H1 (cell line): ENCODE results near the gene FKBP6. TPM values are rescaled to one million over a fixed set of nuclear protein-coding genes. Genes with fewer than 3 reads are reported as not detected.

Experiments used
- CTCF ChIA-PET: fragments of 300-600 bp; sonication (Branson Sonifier 250); formaldehyde crosslinking; loops from one replicate; lab custom pipeline; 2021; ENCODE audit not compliant: partially characterized antibody; lab: Charles Lee
- POLR2A ChIA-PET: fragments of 300-600 bp; sonication (Branson Sonifier 250); formaldehyde crosslinking; loops from one replicate; lab custom pipeline; 2021; ENCODE audit warnings: inconsistent platforms; ENCODE audit not compliant: partially characterized antibody; lab: Charles Lee
- DNase-seq, 2 experiments: peaks; one replicate each; pipeline versions ENCODE4 v3.0.0 to v3.0.0-alpha.2; 2010 to 2022; ENCODE audit warnings: low spot score in 2 of 2, low read depth in 1 of 2, mixed read lengths in 1 of 2
- FAIRE-seq: peaks from 2 replicates; lab custom pipeline; 2011; peaks lifted over from hg19 to GRCh38; lab: Jason Lieb, UNC
- H2AFZ ChIP-seq: 2 replicates; pipeline ENCODE4 v1.8.1; 2012; ENCODE audit warnings: low read length, inconsistent platforms
- H2AK5ac ChIP-seq: 2 replicates; pipeline ENCODE4 v1.6.1; 2013; ENCODE audit warnings: low read depth, low read length
- H2BK120ac ChIP-seq: replicated peaks from 2 replicates; pipeline ENCODE3; 2013; ENCODE audit warnings: low read depth, low read length, inconsistent platforms
- H2BK12ac ChIP-seq: 2 replicates; pipeline ENCODE4 v1.6.1; 2013; ENCODE audit warnings: low read depth, low read length
- H2BK15ac ChIP-seq: 2 replicates; pipeline ENCODE4 v1.6.1; 2013; ENCODE audit warnings: low read length
- H2BK20ac ChIP-seq: 2 replicates; pipeline ENCODE4 v1.6.1; 2013; ENCODE audit warnings: low read length
- H2BK5ac ChIP-seq: 2 replicates; pipeline ENCODE4 v1.6.1; 2013; ENCODE audit warnings: low read depth, low read length
- H3K14ac ChIP-seq: 2 replicates; pipeline ENCODE4 v1.6.1; 2013; ENCODE audit warnings: inconsistent platforms; ENCODE audit not compliant: insufficient read length
- H3K18ac ChIP-seq: 2 replicates; pipeline ENCODE4 v1.6.1; 2013; ENCODE audit warnings: low read length; ENCODE audit errors: extremely low read depth
- H3K23ac ChIP-seq: 2 replicates; pipeline ENCODE4 v1.6.1; 2013; ENCODE audit warnings: inconsistent platforms; ENCODE audit not compliant: insufficient read length
- H3K23me2 ChIP-seq: 2 replicates; pipeline ENCODE4 v1.6.1; 2013; ENCODE audit warnings: low read depth, low read length
- H3K27ac ChIP-seq: 2 replicates; pipeline ENCODE4 v1.6.1; 2011; ENCODE audit warnings: low read depth, low read length, inconsistent platforms
- H3K27me3 ChIP-seq, 4 experiments: replicated peaks in 1 of 4; 1 replicate in 1 of 4; 2 replicates in 3 of 4; pipeline versions ENCODE4 v1.6.1 to v1.8.1; 2011 to 2013; ENCODE audit warnings: low read length in 3 of 4, mild to moderate bottlenecking in 3 of 4, inconsistent platforms in 2 of 4, mixed read lengths in 2 of 4, moderate library complexity in 1 of 4; ENCODE audit not compliant: control insufficient read depth in 3 of 4, insufficient read depth in 3 of 4; ENCODE audit errors: extremely low read depth in 1 of 4
- H3K36me3 ChIP-seq, 4 experiments: 2 replicates each; pipeline versions ENCODE4 v1.6.1 to v1.8.1; 2011 to 2013; ENCODE audit warnings: mild to moderate bottlenecking in 4 of 4, low read length in 3 of 4, moderate library complexity in 2 of 4, control low read depth in 1 of 4, inconsistent platforms in 1 of 4; ENCODE audit not compliant: insufficient read depth in 4 of 4, control insufficient read depth in 2 of 4
- H3K4ac ChIP-seq: replicated peaks from 2 replicates; pipeline ENCODE3; 2013; ENCODE audit warnings: low read length, low read depth, mixed read lengths, inconsistent platforms; ENCODE audit not compliant: insufficient read length
- H3K4me1 ChIP-seq, 4 experiments: replicated peaks in 1 of 4; 1 replicate in 1 of 4; 2 replicates in 3 of 4; pipeline versions ENCODE4 v1.6.1 to v1.8.1; 2011 to 2013; ENCODE audit warnings: low read length in 3 of 4, inconsistent platforms in 2 of 4, mixed read lengths in 1 of 4; ENCODE audit not compliant: insufficient read depth in 4 of 4, control insufficient read depth in 3 of 4
- H3K4me2 ChIP-seq, 2 experiments: 2 replicates each; pipeline versions ENCODE4 v1.6.1 to v1.8.1; 2011 to 2013; ENCODE audit warnings: low read depth in 2 of 2, low read length in 2 of 2, control low read depth in 1 of 2, inconsistent platforms in 1 of 2, mild to moderate bottlenecking in 1 of 2; ENCODE audit not compliant: insufficient read depth in 1 of 2
- H3K4me3 ChIP-seq, 4 experiments: fragments of 200-600, 300-600 bp in 1 of 4; sonication (generic), shearing (Covaris generic), sonication (Bioruptor Twin) in 1 of 4; 2 replicates each; pipeline versions ENCODE4 v1.5.1 to v1.8.1; 2011 to 2016; ENCODE audit warnings: low read length in 4 of 4, low read depth in 3 of 4, control low read depth in 2 of 4, inconsistent platforms in 2 of 4, mild to moderate bottlenecking in 2 of 4, mixed read lengths in 1 of 4, moderate library complexity in 1 of 4; ENCODE audit not compliant: insufficient read depth in 2 of 4; ENCODE audit errors: extremely low read depth in 1 of 4
- H3K56ac ChIP-seq: replicated peaks from 2 replicates; pipeline ENCODE3; 2013; ENCODE audit warnings: low read depth, mild to moderate bottlenecking, mixed read lengths, low read length, inconsistent platforms; ENCODE audit not compliant: insufficient read length
- H3K79me1 ChIP-seq: 2 replicates; pipeline ENCODE4 v1.6.1; 2013; ENCODE audit warnings: low read depth, low read length, control low read depth
- H3K79me2 ChIP-seq, 2 experiments: 2 replicates each; pipeline versions ENCODE4 v1.6.1 to v1.8.1; 2012 to 2013; ENCODE audit warnings: low read length in 2 of 2, mild to moderate bottlenecking in 2 of 2, inconsistent platforms in 1 of 2; ENCODE audit not compliant: insufficient read depth in 2 of 2, control insufficient read depth in 1 of 2
- H3K9ac ChIP-seq, 4 experiments: replicated peaks in 1 of 4; 1 replicate in 1 of 4; 2 replicates in 3 of 4; pipeline versions ENCODE4 v1.6.1 to v1.8.1; 2011 to 2013; ENCODE audit warnings: low read depth in 3 of 4, low read length in 3 of 4, control low read depth in 2 of 4, mild to moderate bottlenecking in 2 of 4, moderate library complexity in 2 of 4, inconsistent platforms in 1 of 4; ENCODE audit errors: extremely low read depth in 1 of 4
- H3K9me3 ChIP-seq, 2 experiments: 2 replicates each; pipeline versions ENCODE4 v1.6.1 to v1.8.1; 2012 to 2013; ENCODE audit warnings: mild to moderate bottlenecking in 2 of 2, moderate library complexity in 2 of 2, control low read depth in 1 of 2, inconsistent platforms in 1 of 2, low read depth in 1 of 2, low read length in 1 of 2, mixed read lengths in 1 of 2; ENCODE audit not compliant: insufficient read depth in 2 of 2
- H4K20me1 ChIP-seq, 2 experiments: replicated peaks in 1 of 2; 2 replicates each; pipeline versions ENCODE3 to v1.8.1; 2011 to 2013; ENCODE audit warnings: inconsistent platforms in 2 of 2, low read length in 2 of 2, mild to moderate bottlenecking in 1 of 2; ENCODE audit not compliant: insufficient read depth in 2 of 2, control insufficient read depth in 1 of 2
- H4K5ac ChIP-seq: 2 replicates; pipeline ENCODE4 v1.6.1; 2013; ENCODE audit warnings: low read length, low read depth, mixed read lengths, inconsistent platforms; ENCODE audit not compliant: insufficient read length
- H4K8ac ChIP-seq: 2 replicates; pipeline ENCODE4 v1.8.0; 2013; ENCODE audit warnings: mild to moderate bottlenecking, moderate library complexity, low read length, inconsistent platforms; ENCODE audit not compliant: insufficient read depth; ENCODE audit errors: extremely low read depth
- H4K91ac ChIP-seq: replicated peaks from 2 replicates; pipeline ENCODE3; 2013; ENCODE audit warnings: low read length, mixed read lengths, inconsistent platforms; ENCODE audit not compliant: insufficient read length
- HDAC2 ChIP-seq, 2 experiments: fragments of 300-600 bp in 1 of 2; sonication (generic) in 1 of 2; IDR thresholded peaks; 2 replicates each; pipeline ENCODE4 v1.6.1; 2011 to 2012; ENCODE audit warnings: low read depth in 2 of 2, low read length in 2 of 2, mild to moderate bottlenecking in 2 of 2, moderate library complexity in 2 of 2, borderline replicate concordance in 1 of 2, inconsistent platforms in 1 of 2
- KDM1A ChIP-seq: fragments of 200-600, 300-600 bp; sonication (generic); IDR thresholded peaks from 2 replicates; pipeline ENCODE4 v1.7.1; 2016; ENCODE audit warnings: mild to moderate bottlenecking, low read length, borderline replicate concordance
- KDM4A ChIP-seq: IDR thresholded peaks from one replicate; pipeline ENCODE4 v1.7.1; 2012; ENCODE audit warnings: low read depth, mild to moderate bottlenecking, moderate library complexity, low read length, inconsistent platforms; ENCODE audit not compliant: severe bottlenecking
- MAFK ChIP-seq: IDR thresholded peaks from 2 replicates; pipeline ENCODE4 v1.6.1; 2012; ENCODE audit warnings: low read depth, mild to moderate bottlenecking, improper control_type of control experiment, low read length
- WGBS, 2 experiments: shearing (Covaris generic) in 1 of 2; methylation state at CpG; one replicate each; pipeline versions ENCODE4 v1.1.6 to v1.1.7; 2013 to 2015; ENCODE audit warnings: low lambda C conversion rate in 2 of 2, mixed read lengths in 2 of 2, inconsistent platforms in 1 of 2, low coverage in 1 of 2, missing lambda C conversion rate in 1 of 2; ENCODE audit not compliant: insufficient replicate concordance in 2 of 2, insufficient coverage in 1 of 2, insufficient read length in 1 of 2; ENCODE audit errors: extremely low coverage in 1 of 2, missing lambda C conversion rate in 1 of 2; 5-methylcytosine and 5-hydroxymethylcytosine counted together
- polyA plus RNA-seq, 7 experiments: library from polyadenylated mRNA; depleted of rRNA in 3 of 7; stranded (reverse) in 5 of 7; unstranded in 2 of 7; fragments of >200 nt in 5 of 7; fragments of 200-250 nt in 2 of 7; gene quantifications; 1 replicate in 5 of 7; 2 replicates in 1 of 7; 4 replicates in 1 of 7; pipeline versions ENCODE4 v1.2.1 to v1.2.3, GENCODE V29; 2011 to 2013; ENCODE audit warnings: missing spikeins in 2 of 7, mixed read lengths in 2 of 7
- total RNA-seq: library from RNA; stranded (reverse); fragmentation: NEBNext Ultra II Directional; extraction: Animal tissue kit (Norgen Biotek cat#: 25700); gene quantifications from 2 replicates; pipeline ENCODE4 v1.2.1, GENCODE V29; 2021

Gene FKBP6
- total and polyA plus RNA-seq, 2 of the 8 experiments (the other 6 are each of a cell fraction or from before 2014, with no cell fraction given) = 0.14 to 0.19 TPM

- Histone ChIP-seq H3K4me1 (no peaks in the 10 kb centered on the region; a peak in 2 of 7 replicates), H4K20me1 (peaks cover 0 to 2% of the 10 kb centered on the region in 2 experiments), H3K79me1 (peaks cover 2% of the 10 kb centered on the region; the same call in 1 of the 2 replicates), H2AK5ac (no peak overlapping the region), H3K56ac (no peak overlapping the region), H3K27me3 (no peaks in the 10 kb centered on the region; a peak in 1 of 7 replicates), H4K5ac (peak overlapping the region; percentile 62), H3K23me2 (peaks cover 7% of the 10 kb centered on the region; the same call in 1 of the 2 replicates), H2AFZ (no peak overlapping the region), H2BK15ac (no peak overlapping the region), H3K9me3 (no peaks in the 10 kb centered on the region), H2BK5ac (0 out of 2 replicates have a peak overlapping the region, but pooled peaks have one; percentile 75), H2BK20ac (no peak overlapping the region), H3K79me2 (peaks cover 3 to 21% of the 10 kb centered on the region in 2 experiments; a peak in 3 of 4 replicates), H3K23ac (no peak overlapping the region), H3K4ac (no peak overlapping the region), H3K9ac (peak overlapping the region in 3 of 4 experiments; percentile 59 to 63 (median 60); a peak in 5 of 7 replicates), H4K91ac (no peak overlapping the region), H3K27ac (no peak overlapping the region), H3K36me3 (peaks cover 4 to 30% (median 18%) of the 10 kb centered on the region in 4 experiments; a peak in 7 of 8 replicates), H2BK12ac (no peak overlapping the region), H2BK120ac (no peak overlapping the region), H3K18ac (no peak overlapping the region; the same call in none of the 2 replicates), H4K8ac (peak overlapping the region; percentile 57; the same call in 1 of the 2 replicates), H3K4me2 (peak overlapping the region; percentile 69 to 71), H3K4me3 (peak overlapping the region; percentile 59 to 81 (median 72)), H3K14ac (no peak overlapping the region)
- DNase-seq (no peak), FAIRE-seq (no peak)
- ChIA-PET POLR2A (interaction anchor here (0.9 to 1.6 kb wide), 4 partner anchors 22 to 173 kb away, joined by 3 to 4 read pairs (median 3); no protein-coding TSS in a partner anchor), CTCF (interaction anchor here (1.0 to 1.9 kb wide), 3 partner anchors 32 to 144 kb away, joined by 3 to 4 read pairs (median 3); no protein-coding TSS in a partner anchor)
- TF ChIP-seq MAFK (no peak), KDM1A (peak; percentile 25; the same call in 1 of the 2 replicates), HDAC2 (IDR thresholded peaks at IDR 0.05; ENCODE audit: borderline replicate concordance in 1 of 2, low read depth in 2 of 2, low read length in 2 of 2) (0 out of 4 replicates have a peak, but pooled peaks of 1 of the 2 experiments have one; percentile 21), KDM4A (peak; percentile 42)
- 14% methylated on average over 32 of the region's 43 CpGs; no CpG with 5 or more reads in 1 of the 2 experiments for WGBS, 2 experiments
Measured at GRCh38 chr7:73308074-73308664, 19.8 kb upstream of the FKBP6 start.
